ENCODE results near the gene CHCHD4. TPM values are rescaled to one million over a fixed set of nuclear protein-coding genes. Genes with fewer than 3 reads are reported as not detected.
A peak's percentile ranks its signal among the peaks of the same experiment; 100 is the strongest.

The CHCHD4 gene
- total RNA-seq, 1 experiment from 2014 or later = 13.8 TPM

DNA sequence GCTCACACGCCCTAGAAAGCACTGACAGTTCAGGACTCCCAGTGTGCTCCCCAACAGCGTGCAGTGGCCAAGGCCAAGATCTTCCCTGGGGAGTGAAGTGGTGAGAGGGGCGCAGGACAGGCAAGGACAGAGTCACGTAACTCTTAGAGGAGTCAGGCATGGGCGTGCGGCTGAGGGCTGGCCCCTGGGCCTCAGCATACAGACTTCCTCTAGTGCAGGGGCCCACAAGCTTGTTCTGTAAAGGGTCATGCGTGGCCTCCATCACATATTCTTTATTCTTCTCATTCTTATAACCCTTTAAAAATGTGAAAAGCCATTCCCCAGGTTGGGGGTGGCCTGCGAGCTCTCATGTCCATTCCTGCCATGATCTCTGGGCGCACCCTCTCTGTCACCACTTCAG, 25.4 kb upstream of the CHCHD4 start:
- Histone ChIP-seq H3K36me3 (ENCODE audit: control insufficient read depth, insufficient read depth, low read length) (no peaks in the 10 kb centered on the region; the same call in 1 of the 2 replicates), H3K27me3 (ENCODE audit: control insufficient read depth, insufficient read depth, low read length) (no peaks in the 10 kb centered on the region), H3K4me1 (ENCODE audit: control insufficient read depth, insufficient read depth, low read length) (peaks cover 6% of the 10 kb centered on the region), H3K9me3 (ENCODE audit: control insufficient read depth, insufficient read depth, low read depth, low read length) (no peaks in the 10 kb centered on the region), H3K27ac (ENCODE audit: low read length) (no peak overlapping the region), H3K4me3 (ENCODE audit: low read depth in 2 of 2, low read length in 2 of 2) (no peak overlapping the region)
- CTCF ChIA-PET = no interaction called here
- POLR2A ChIA-PET = no interaction called here
- intact Hi-C loops (cut with micrococcal nuclease; ENCODE audit: unreplicated experiment) = no loop called here
- no peak for TF ChIP-seq TCF7L2 (IDR thresholded peaks at IDR 0.05; ENCODE audit: low read depth, low read length)
- no peak for TF ChIP-seq POLR2AphosphoS5 (IDR thresholded peaks at IDR 0.05; ENCODE audit: low read depth, low read length)
- TF ChIP-seq SIN3A (IDR thresholded peaks at IDR 0.05; ENCODE audit: borderline replicate concordance, insufficient read depth, low read depth, low read length) = no peak
- TF ChIP-seq, protein P1, sequence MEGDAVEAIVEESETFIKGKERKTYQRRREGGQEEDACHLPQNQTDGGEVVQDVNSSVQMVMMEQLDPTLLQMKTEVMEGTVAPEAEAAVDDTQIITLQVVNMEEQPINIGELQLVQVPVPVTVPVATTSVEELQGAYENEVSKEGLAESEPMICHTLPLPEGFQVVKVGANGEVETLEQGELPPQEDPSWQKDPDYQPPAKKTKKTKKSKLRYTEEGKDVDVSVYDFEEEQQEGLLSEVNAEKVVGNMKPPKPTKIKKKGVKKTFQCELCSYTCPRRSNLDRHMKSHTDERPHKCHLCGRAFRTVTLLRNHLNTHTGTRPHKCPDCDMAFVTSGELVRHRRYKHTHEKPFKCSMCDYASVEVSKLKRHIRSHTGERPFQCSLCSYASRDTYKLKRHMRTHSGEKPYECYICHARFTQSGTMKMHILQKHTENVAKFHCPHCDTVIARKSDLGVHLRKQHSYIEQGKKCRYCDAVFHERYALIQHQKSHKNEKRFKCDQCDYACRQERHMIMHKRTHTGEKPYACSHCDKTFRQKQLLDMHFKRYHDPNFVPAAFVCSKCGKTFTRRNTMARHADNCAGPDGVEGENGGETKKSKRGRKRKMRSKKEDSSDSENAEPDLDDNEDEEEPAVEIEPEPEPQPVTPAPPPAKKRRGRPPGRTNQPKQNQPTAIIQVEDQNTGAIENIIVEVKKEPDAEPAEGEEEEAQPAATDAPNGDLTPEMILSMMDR (IDR thresholded peaks at IDR 0.05) = no peak
- TF ChIP-seq, protein P2, sequence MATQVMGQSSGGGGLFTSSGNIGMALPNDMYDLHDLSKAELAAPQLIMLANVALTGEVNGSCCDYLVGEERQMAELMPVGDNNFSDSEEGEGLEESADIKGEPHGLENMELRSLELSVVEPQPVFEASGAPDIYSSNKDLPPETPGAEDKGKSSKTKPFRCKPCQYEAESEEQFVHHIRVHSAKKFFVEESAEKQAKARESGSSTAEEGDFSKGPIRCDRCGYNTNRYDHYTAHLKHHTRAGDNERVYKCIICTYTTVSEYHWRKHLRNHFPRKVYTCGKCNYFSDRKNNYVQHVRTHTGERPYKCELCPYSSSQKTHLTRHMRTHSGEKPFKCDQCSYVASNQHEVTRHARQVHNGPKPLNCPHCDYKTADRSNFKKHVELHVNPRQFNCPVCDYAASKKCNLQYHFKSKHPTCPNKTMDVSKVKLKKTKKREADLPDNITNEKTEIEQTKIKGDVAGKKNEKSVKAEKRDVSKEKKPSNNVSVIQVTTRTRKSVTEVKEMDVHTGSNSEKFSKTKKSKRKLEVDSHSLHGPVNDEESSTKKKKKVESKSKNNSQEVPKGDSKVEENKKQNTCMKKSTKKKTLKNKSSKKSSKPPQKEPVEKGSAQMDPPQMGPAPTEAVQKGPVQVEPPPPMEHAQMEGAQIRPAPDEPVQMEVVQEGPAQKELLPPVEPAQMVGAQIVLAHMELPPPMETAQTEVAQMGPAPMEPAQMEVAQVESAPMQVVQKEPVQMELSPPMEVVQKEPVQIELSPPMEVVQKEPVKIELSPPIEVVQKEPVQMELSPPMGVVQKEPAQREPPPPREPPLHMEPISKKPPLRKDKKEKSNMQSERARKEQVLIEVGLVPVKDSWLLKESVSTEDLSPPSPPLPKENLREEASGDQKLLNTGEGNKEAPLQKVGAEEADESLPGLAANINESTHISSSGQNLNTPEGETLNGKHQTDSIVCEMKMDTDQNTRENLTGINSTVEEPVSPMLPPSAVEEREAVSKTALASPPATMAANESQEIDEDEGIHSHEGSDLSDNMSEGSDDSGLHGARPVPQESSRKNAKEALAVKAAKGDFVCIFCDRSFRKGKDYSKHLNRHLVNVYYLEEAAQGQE (IDR thresholded peaks at IDR 0.05; ENCODE audit: insufficient read depth in 1 of 2, low read depth in 2 of 2, low read length in 1 of 2) = no peak
- ATAC-seq (no peak), DNase-seq (ENCODE audit: low read depth, low spot score) (no peak)
- BruUV-seq (replicated peaks) = no TSS peak
- in situ Hi-C loops (cut with HindIII; ENCODE audit: low pct_unique_long_range_greater_than_20kb, low sequenced_read_pairs) = no loop called here

DNA sequence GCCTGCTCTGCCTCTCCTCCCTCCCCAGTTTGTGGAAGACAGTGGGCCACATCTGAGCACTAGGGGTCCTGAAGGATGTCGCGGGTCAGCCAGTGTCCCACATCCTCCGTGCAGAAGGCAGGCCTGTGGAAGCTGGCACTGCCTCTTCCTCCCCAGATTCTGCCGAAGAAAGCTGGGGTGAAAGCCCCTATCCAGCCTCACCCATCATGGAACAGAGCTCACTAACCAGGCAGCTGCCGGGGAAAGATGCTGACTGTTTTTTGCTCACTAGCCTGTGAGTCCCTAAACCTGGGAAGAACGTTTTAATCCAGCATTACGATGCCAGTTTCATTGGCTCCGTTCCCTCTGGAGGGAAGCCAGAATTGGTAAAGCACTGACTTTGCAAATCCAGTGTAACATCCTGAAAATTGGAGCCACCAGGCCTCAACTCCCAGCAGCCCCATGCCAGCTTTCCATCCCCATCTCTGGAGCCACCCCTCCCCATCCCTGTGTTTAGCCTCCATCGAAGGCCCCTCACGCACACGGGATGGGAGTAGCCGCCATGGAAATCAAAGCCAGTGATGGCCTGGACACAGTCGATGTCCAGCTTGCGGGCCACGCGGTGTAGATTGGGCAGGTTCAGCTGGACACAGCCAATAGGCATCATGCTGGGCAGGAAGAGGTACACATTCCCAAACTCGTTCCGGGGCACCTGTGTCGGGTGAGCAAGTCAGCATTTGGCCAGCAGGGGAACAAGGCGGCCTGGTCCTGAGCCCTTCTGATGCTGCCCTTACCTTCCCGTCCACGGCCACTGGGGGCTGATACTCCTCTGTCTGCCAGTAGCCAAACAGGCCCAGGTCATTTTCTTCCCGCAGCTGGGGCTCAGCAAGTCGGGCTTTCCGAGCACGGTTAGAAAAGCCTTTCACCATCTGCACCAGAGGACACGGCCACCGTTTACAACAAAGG, 23.6 kb upstream of the CHCHD4 start:
- in situ Hi-C loops (cut with HindIII; ENCODE audit: low pct_unique_long_range_greater_than_20kb, low sequenced_read_pairs) = no loop called here

More for the DNA sequence above, 23.6 kb upstream of the CHCHD4 start:
- no peaks in the 10 kb centered on the region for H3K9me3 ChIP-seq (ENCODE audit: control insufficient read depth, insufficient read depth, low read depth, low read length)
- H3K4me1 ChIP-seq (ENCODE audit: control insufficient read depth, insufficient read depth, low read length) = peaks cover 23% of the 10 kb centered on the region
- no TSS peak for BruUV-seq (replicated peaks)
- TF ChIP-seq, protein P1 (IDR thresholded peaks at IDR 0.05) = peak; percentile 45
- TF ChIP-seq, protein P2 (IDR thresholded peaks at IDR 0.05; ENCODE audit: insufficient read depth in 1 of 2, low read depth in 2 of 2, low read length in 1 of 2) = no peak
- ChIA-PET POLR2A (no interaction called here), CTCF (no interaction called here)
- no peaks in the 10 kb centered on the region for H3K27me3 ChIP-seq (ENCODE audit: control insufficient read depth, insufficient read depth, low read length)
- DNase-seq (ENCODE audit: low read depth, low spot score) (no peak), ATAC-seq (no peak)
- H3K36me3 ChIP-seq (ENCODE audit: control insufficient read depth, insufficient read depth, low read length) = no peaks in the 10 kb centered on the region; the same call in 1 of the 2 replicates
- intact Hi-C loops (cut with micrococcal nuclease; ENCODE audit: unreplicated experiment) = no loop called here
- H3K27ac ChIP-seq (ENCODE audit: low read length) = no peak overlapping the region
- no peak overlapping the region for H3K4me3 ChIP-seq (ENCODE audit: low read depth in 2 of 2, low read length in 2 of 2)

All from Panc1 (cell line).